HEK293T (cell line): Measurements from ENCODE around the gene SLC52A1.

Experiments
- ARNT ChIP-seq: fragments of 450-650 bp; IDR thresholded peaks from 2 replicates; pipeline ENCODE4 v1.6.1; 2017; ENCODE audit warnings: mild to moderate bottlenecking
- BHLHE40 ChIP-seq: fragments of 450-650 bp; IDR thresholded peaks from 2 replicates; pipeline ENCODE4 v1.6.1; 2016; ENCODE audit warnings: mild to moderate bottlenecking, moderate library complexity, borderline replicate concordance
- CTBP1 ChIP-seq: fragments of 450-650 bp; IDR thresholded peaks from 2 replicates; pipeline ENCODE4 v1.6.1; 2016; ENCODE audit warnings: borderline replicate concordance
- ELF4 ChIP-seq: fragments of 450-650 bp; IDR thresholded peaks from 2 replicates; pipeline ENCODE4 v1.6.1; 2017; ENCODE audit warnings: antibody characterized with exemption
- FOXA1 ChIP-seq: fragments of 450-650 bp; IDR thresholded peaks from 2 replicates; pipeline ENCODE4 v1.6.1; 2016; ENCODE audit warnings: mild to moderate bottlenecking
- FOXK2 ChIP-seq: fragments of 450-650 bp; IDR thresholded peaks from 2 replicates; pipeline ENCODE4 v1.6.1; 2016; ENCODE audit warnings: mild to moderate bottlenecking
- LEF1 ChIP-seq: fragments of 450-650 bp; IDR thresholded peaks from 2 replicates; pipeline ENCODE4 v1.6.1; 2017; ENCODE audit warnings: mild to moderate bottlenecking, borderline replicate concordance
- NFRKB ChIP-seq: fragments of 450-650 bp; IDR thresholded peaks from 2 replicates; pipeline ENCODE4 v1.6.1; 2016; ENCODE audit warnings: mild to moderate bottlenecking, moderate library complexity
- SP1 ChIP-seq: fragments of 450-650 bp; IDR thresholded peaks from 2 replicates; pipeline ENCODE4 v1.6.1; 2017
- SUZ12 ChIP-seq: fragments of 450-650 bp; IDR thresholded peaks from 2 replicates; pipeline ENCODE4 v1.6.1; 2016; ENCODE audit warnings: mild to moderate bottlenecking
- TARDBP ChIP-seq: fragments of 450-650 bp; IDR thresholded peaks from 2 replicates; pipeline ENCODE4 v1.6.1; 2016
- ZNF384 ChIP-seq: fragments of 450-650 bp; IDR thresholded peaks from 2 replicates; pipeline ENCODE4 v1.6.1; 2016

- TF ChIP-seq FOXA1 (no peak), SP1 (no peak), CTBP1 (no peak), LEF1 (no peak), ARNT (no peak), ELF4 (no peak), FOXK2 (no peak), TARDBP (no peak), ZNF384 (no peak), NFRKB (no peak), SUZ12 (no peak), BHLHE40 (no peak)
Observed at GRCh38 chr17:5014357-5014756, 20.9 kb downstream of the SLC52A1 start.
